GM23248 (cell line): ENCODE measurements around the gene ZFHX2. TPM values are rescaled to one million over a fixed set of nuclear protein-coding genes. Genes with fewer than 3 reads are reported as not detected.

Experiments used
- DNase-seq: peaks from one replicate; pipeline ENCODE4 v3.0.0-alpha.2; 2015
- H2AFZ ChIP-seq: fragments of 200-600 bp; sonication (generic); 2 replicates; pipeline ENCODE4 v1.6.1; 2016; ENCODE audit warnings: antibody characterized with exemption
- H3F3A ChIP-seq: fragments of 200-600 bp; sonication (generic); 2 replicates; pipeline ENCODE4 v1.6.1; 2016; ENCODE audit warnings: mild to moderate bottlenecking, antibody characterized with exemption, mixed run types; ENCODE audit not compliant: insufficient read depth
- H3K27ac ChIP-seq: fragments of 200-600 bp; sonication (generic); 2 replicates; pipeline ENCODE4 v1.5.1; 2016; ENCODE audit warnings: mild to moderate bottlenecking
- H3K27me3 ChIP-seq: fragments of 200-600 bp; sonication (generic); replicated peaks from 2 replicates; pipeline ENCODE4 v1.6.1; 2016; ENCODE audit warnings: mild to moderate bottlenecking; ENCODE audit not compliant: insufficient read depth
- H3K36me3 ChIP-seq: fragments of 200-600 bp; sonication (generic); 2 replicates; pipeline ENCODE4 v1.6.1; 2016; ENCODE audit warnings: low read depth, mild to moderate bottlenecking
- H3K4me1 ChIP-seq: fragments of 200-600 bp; sonication (generic); 2 replicates; pipeline ENCODE4 v1.6.1; 2016; ENCODE audit warnings: mild to moderate bottlenecking; ENCODE audit not compliant: insufficient read depth
- H3K4me2 ChIP-seq: fragments of 200-600 bp; sonication (generic); one replicate; pipeline ENCODE4 v1.6.1; 2016; ENCODE audit warnings: mild to moderate bottlenecking; ENCODE audit not compliant: unreplicated experiment
- H3K4me3 ChIP-seq: fragments of 200-600 bp; sonication (generic); 2 replicates; pipeline ENCODE4 v1.5.1; 2016; ENCODE audit warnings: mild to moderate bottlenecking
- H3K79me2 ChIP-seq: fragments of 200-600 bp; sonication (generic); 2 replicates; pipeline ENCODE4 v1.6.1; 2016; ENCODE audit warnings: mild to moderate bottlenecking; ENCODE audit not compliant: insufficient read depth
- H3K9ac ChIP-seq: fragments of 200-600 bp; sonication (generic); 2 replicates; pipeline ENCODE4 v1.6.1; 2016; ENCODE audit warnings: mild to moderate bottlenecking
- H3K9me2 ChIP-seq: fragments of 200-600 bp; sonication (generic); 2 replicates; pipeline ENCODE4 v1.6.1; 2016; ENCODE audit warnings: mixed run types, mild to moderate bottlenecking, moderate library complexity; ENCODE audit not compliant: insufficient read depth
- H3K9me3 ChIP-seq: fragments of 200-600 bp; sonication (generic); one replicate; pipeline ENCODE4 v1.6.1; 2017; ENCODE audit warnings: low read depth
- H4K20me1 ChIP-seq: fragments of 200-600 bp; sonication (generic); 2 replicates; pipeline ENCODE4 v1.6.0; 2016; ENCODE audit not compliant: insufficient read depth
- EZH2 ChIP-seq: fragments of 200-600 bp; sonication (generic); IDR thresholded peaks from 2 replicates; pipeline ENCODE4 v1.6.1; 2018; ENCODE audit warnings: antibody characterized with exemption, mild to moderate bottlenecking; ENCODE audit not compliant: insufficient read depth, poor library complexity, severe bottlenecking
- EZH2phosphoT487 ChIP-seq: fragments of 200-600 bp; sonication (generic); IDR thresholded peaks from 2 replicates; pipeline ENCODE4 v1.6.1; 2018; ENCODE audit warnings: antibody characterized with exemption, moderate library complexity, mild to moderate bottlenecking, low read depth; ENCODE audit not compliant: insufficient read depth
- WGBS, 2 experiments: methylation state at CpG; one replicate each; pipeline ENCODE4 v1.1.6; 2015 to 2017; ENCODE audit warnings: low lambda C conversion rate in 2 of 2, low coverage in 1 of 2; ENCODE audit errors: missing lambda C conversion rate in 2 of 2; 5-methylcytosine and 5-hydroxymethylcytosine counted together
- in situ Hi-C: fragments of 300-500 bp; cut with MboI; formaldehyde crosslinking; loops from 2 replicates; pipeline ENCODE4 v1.15.0; 2020
- polyA plus RNA-seq: library from polyadenylated mRNA; unstranded; fragments of >200 nt; fragmentation: Nextera tagmentation; extraction: Ambion mirVana; gene quantifications from 2 replicates; pipeline ENCODE4 v1.2.1, GENCODE V29; 2016
- total RNA-seq: library from RNA; depleted of rRNA; stranded (reverse); fragments of >200 nt; shearing (Covaris generic); gene quantifications from 2 replicates; pipeline ENCODE4 v1.2.3, GENCODE V29; 2014

The ZFHX2 gene
- total and polyA plus RNA-seq, 2 experiments from 2014 or later = under 0.01 to 0.49 TPM

DNA sequence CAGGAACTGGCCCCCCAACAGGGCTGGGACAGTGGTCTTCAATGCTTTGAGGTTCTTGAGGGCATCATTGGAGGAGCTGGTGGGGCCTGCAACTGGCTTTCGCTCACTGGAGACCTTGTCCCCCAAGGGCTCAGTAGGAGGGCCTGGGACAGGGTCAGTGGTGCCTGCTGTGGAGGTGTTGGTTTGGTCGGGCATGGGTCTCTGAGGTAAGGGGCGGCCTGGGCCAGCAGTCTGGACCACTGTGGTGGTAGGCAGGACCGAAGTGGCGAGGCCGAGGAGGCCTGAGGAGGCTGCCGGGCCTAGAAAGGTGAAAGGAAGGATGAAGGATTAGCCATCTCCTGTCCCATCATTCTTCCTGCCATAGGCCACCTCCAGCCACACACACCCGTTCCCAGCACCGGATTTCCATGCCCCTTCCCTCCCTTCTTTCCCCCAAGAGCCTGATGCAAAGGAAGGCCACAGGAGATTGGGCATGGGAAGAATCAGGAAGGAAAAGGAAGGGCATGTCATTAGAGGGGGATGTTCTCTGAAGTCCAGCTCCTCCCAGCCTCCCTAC lies 28.8 kb downstream of the ZFHX2 start:
- Histone ChIP-seq H3K9me2 (no peaks in the 10 kb centered on the region), H3K4me2 (no peak overlapping the region), H3K9me3 (no peaks in the 10 kb centered on the region), H3F3A (no peaks in the 10 kb centered on the region), H3K4me3 (no peak overlapping the region), H3K9ac (no peak overlapping the region), H3K36me3 (no peaks in the 10 kb centered on the region), H4K20me1 (no peaks in the 10 kb centered on the region), H3K79me2 (no peaks in the 10 kb centered on the region), H3K27ac (no peak overlapping the region), H3K4me1 (no peaks in the 10 kb centered on the region), H2AFZ (no peak overlapping the region), H3K27me3 (no peaks in the 10 kb centered on the region)
- no peak for DNase-seq
- TF ChIP-seq EZH2 = no peak
- no peak for TF ChIP-seq EZH2phosphoT487
- in situ Hi-C loops = no loop called here
- 69 to 74% methylated on average over 9 of the region's 9 CpGs for WGBS, 2 experiments

DNA sequence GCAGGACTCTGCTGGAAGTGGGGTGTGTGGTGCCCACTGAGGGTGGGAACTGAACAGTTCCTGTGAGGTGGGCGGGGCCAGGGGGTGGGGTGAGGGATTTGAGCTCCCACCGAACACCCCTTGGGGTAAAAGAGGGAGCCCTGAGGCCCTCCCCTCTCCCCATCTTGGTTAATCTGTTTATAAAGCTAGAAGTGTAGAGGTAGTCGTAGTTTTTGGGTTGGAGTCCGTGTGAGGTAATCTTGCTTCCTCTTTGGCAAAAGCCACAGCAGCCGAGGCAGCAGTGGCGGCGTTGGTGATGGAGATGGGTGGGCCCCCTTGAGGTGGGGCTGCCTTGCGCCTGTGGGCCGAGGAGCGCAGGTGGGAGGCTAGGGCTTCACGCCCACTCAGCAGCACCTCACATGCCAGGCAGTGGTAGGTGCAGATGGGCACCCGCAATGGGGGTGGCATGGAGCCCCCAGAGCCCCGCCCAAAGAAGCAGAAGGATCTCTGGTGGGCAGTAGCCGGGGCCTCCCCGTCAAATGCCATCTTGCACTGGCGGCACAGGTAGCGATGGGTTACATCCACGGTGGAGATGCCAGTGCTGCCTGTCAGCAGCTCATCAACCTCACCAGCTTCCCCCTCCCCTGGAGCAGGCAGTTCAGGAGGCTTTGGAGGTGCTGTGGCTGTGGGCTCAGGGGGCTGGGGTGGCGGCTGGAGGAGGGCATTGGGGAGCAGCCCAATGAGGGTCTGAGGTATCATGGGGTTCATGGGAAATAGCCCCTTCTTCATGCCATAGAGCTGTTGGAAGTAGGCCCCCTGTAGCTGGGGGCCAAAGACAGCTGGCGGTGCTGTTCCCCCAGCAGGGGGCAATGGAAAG lies 29.6 kb downstream of the ZFHX2 start:
- TF ChIP-seq EZH2 (no peak), EZH2phosphoT487 (no peak)

DNA sequence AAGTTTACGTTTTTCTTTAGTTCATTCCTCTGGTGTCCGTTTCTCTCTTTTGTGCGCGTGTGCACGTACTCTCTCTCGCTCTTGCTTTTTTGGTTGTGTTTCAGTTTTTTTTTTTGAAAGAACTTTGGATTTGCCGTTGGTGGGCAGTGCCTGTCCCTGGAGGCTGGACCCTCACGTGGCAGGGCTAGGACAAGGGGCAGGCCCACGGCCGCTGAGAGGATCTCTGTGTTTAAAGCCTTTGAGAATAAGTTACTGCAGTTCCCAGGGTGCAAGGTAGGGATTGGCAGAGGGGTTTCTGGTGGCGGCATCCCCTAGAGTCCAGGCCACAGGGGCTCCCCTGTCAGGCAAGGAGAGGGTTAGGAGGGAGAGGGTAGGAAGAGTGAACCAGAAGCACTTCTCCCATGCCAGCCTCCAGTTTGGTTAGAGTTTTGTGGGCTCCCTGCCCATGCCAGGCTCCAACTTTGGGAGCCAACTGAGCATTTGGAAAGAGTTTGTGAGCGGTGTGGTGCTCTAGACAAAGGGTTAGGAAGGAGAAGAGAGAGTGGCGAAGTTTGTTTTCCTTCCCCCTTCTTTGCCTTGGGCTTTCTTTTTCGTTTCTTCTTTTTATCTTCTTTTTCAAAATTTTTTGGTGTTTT lies 30.5 kb downstream of the ZFHX2 start:
- 81 to 84% methylated on average over 11 to 14 of the region's 14 CpGs for WGBS, 2 experiments
- in situ Hi-C loops = no loop called here

More for the DNA sequence above, 29.6 kb downstream of the ZFHX2 start:
- 87 to 95% methylated on average over 17 to 20 of the region's 20 CpGs for WGBS, 2 experiments
- Histone ChIP-seq H3K4me2 (no peak overlapping the region), H3K27me3 (no peaks in the 10 kb centered on the region), H4K20me1 (no peaks in the 10 kb centered on the region), H3K79me2 (no peaks in the 10 kb centered on the region), H3K27ac (no peak overlapping the region), H3F3A (no peaks in the 10 kb centered on the region), H3K4me1 (no peaks in the 10 kb centered on the region), H3K4me3 (no peak overlapping the region), H3K9me2 (no peaks in the 10 kb centered on the region), H3K36me3 (no peaks in the 10 kb centered on the region), H3K9ac (no peak overlapping the region), H3K9me3 (no peaks in the 10 kb centered on the region), H2AFZ (no peak overlapping the region)
- DNase-seq = no peak
- in situ Hi-C loops = no loop called here

DNA sequence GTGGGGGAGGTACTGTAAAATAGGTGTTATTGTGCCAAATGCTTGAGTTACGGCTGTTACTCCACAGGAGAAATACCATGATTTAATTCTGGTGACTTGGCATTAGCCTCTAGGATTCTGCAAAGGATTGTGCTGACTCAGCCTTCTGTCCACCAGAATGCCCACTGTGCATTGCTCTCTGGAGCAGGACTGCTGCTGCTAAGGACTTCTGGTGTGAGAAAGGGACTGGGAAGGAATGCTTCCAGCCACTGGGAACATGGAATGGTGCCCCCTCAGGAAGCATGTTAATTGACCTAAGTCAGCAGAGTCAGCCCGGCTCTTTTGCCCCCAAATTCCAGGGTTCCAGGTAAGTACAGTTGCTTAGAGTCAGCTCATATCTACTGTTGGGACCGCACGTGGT lies 32.9 kb downstream of the ZFHX2 start:
- H3K9ac ChIP-seq = no peak overlapping the region

More for the DNA sequence above, 30.5 kb downstream of the ZFHX2 start:
- no peaks in the 10 kb centered on the region for H3K79me2 ChIP-seq
- no peaks in the 10 kb centered on the region for H3K27me3 ChIP-seq
- H3K27ac ChIP-seq = no peak overlapping the region
- H3K4me3 ChIP-seq = no peak overlapping the region
- TF ChIP-seq EZH2phosphoT487 (no peak), EZH2 (no peak)
- no peaks in the 10 kb centered on the region for H3K9me2 ChIP-seq
- H3K4me2 ChIP-seq = no peak overlapping the region
- H4K20me1 ChIP-seq = no peaks in the 10 kb centered on the region
- H3K9me3 ChIP-seq = no peaks in the 10 kb centered on the region
- no peaks in the 10 kb centered on the region for H3F3A ChIP-seq
- no peak overlapping the region for H3K9ac ChIP-seq
- no peaks in the 10 kb centered on the region for H3K4me1 ChIP-seq
- no peaks in the 10 kb centered on the region for H3K36me3 ChIP-seq
- no peak for DNase-seq
- no peak overlapping the region for H2AFZ ChIP-seq

More for the DNA sequence above, 32.9 kb downstream of the ZFHX2 start:
- no peaks in the 10 kb centered on the region for H3K27me3 ChIP-seq
- no peaks in the 10 kb centered on the region for H3K79me2 ChIP-seq
- 58 to 68% methylated on average over 4 of the region's 4 CpGs for WGBS, 2 experiments
- no peak overlapping the region for H3K4me2 ChIP-seq
- no peaks in the 10 kb centered on the region for H3K9me2 ChIP-seq
- no peaks in the 10 kb centered on the region for H3K4me1 ChIP-seq
- no peak overlapping the region for H3K4me3 ChIP-seq
- no peak overlapping the region for H2AFZ ChIP-seq
- H3F3A ChIP-seq = no peaks in the 10 kb centered on the region
- no peak for DNase-seq
- no peak overlapping the region for H3K27ac ChIP-seq
- no peaks in the 10 kb centered on the region for H4K20me1 ChIP-seq
- in situ Hi-C loops = no loop called here
- no peak for TF ChIP-seq EZH2phosphoT487
- no peak for TF ChIP-seq EZH2
- H3K9me3 ChIP-seq = no peaks in the 10 kb centered on the region
- no peaks in the 10 kb centered on the region for H3K36me3 ChIP-seq
